Esophagus squamous epithelium (tissue), 5 donors: ENCODE results near the gene OR7D2. TPM values are rescaled to one million over a fixed set of nuclear protein-coding genes. Genes with fewer than 3 reads are reported as not detected.

ENCODE experiments used
- DNase-seq: peaks from one replicate; lab custom pipeline; 2025; lab: John Stamatoyannopoulos, UW
- H3K27ac ChIP-seq, 4 donors: fragments of 200-600 bp; sonication (generic); one replicate each; pipeline ENCODE4 v1.5.1; 2016 to 2019; ENCODE audit warnings: mild to moderate bottlenecking in 1 of 4
- H3K27me3 ChIP-seq, 4 donors: fragments of 200-600 bp; sonication (generic); 1 replicate in 3 of 4; 2 replicates in 1 of 4; pipeline versions ENCODE4 v1.5.1 to v1.6.0; 2017 to 2021; ENCODE audit warnings: antibody characterized with exemption in 1 of 4
- H3K36me3 ChIP-seq, 3 donors: fragments of 200-600 bp; sonication (generic); one replicate each; pipeline ENCODE4 v1.5.1; 2016 to 2019
- H3K4me1 ChIP-seq, 3 donors: fragments of 200-600 bp; sonication (generic); one replicate each; pipeline ENCODE4 v1.5.1; 2017 to 2019
- H3K4me3 ChIP-seq, 4 donors: fragments of 200-600 bp; sonication (generic); 1 replicate in 3 of 4; 2 replicates in 1 of 4; pipeline ENCODE4 v1.5.1; 2016 to 2019; ENCODE audit warnings: mild to moderate bottlenecking in 2 of 4, moderate library complexity in 1 of 4
- H3K9me3 ChIP-seq, 3 donors: fragments of 200-600 bp; sonication (generic); one replicate each; pipeline ENCODE4 v1.5.1; 2016 to 2019
- POLR2A ChIP-seq, 4 donors: fragments of 450-650 bp; IDR thresholded peaks; one replicate each; pipeline ENCODE4 v1.6.1; 2017; ENCODE audit warnings: antibody characterized with exemption in 4 of 4, mild to moderate bottlenecking in 4 of 4, moderate library complexity in 3 of 4
- WGBS, 2 donors: methylation state at CpG; one replicate each; pipeline ENCODE4 v1.1.5; 2018; 5-methylcytosine and 5-hydroxymethylcytosine counted together
- intact Hi-C: fragments of 100-400 bp; cut with DNase I; formaldehyde crosslinking; loops from one replicate; pipeline ENCODE4 v1.15.0; 2022
- total RNA-seq, 4 donors: library from RNA; depleted of rRNA; stranded (reverse); fragments of >200 nt; gene quantifications; one replicate each; pipeline ENCODE4 v1.1.0, GENCODE V29; 2016
- TF ChIP-seq, protein P1 (sequence below), 6 experiments: fragments of 450-650 bp in 4 of 6; fragments of 200-600 bp in 2 of 6; sonication (generic) in 2 of 6; IDR thresholded peaks; one replicate each; pipeline ENCODE4 v1.5.1; 2016 to 2019; ENCODE audit warnings: antibody characterized with exemption in 6 of 6, mild to moderate bottlenecking in 4 of 6, moderate library complexity in 4 of 6
- donor health status: DM: yes; HTN: yes; CAD: no.

Gene OR7D2
- total RNA-seq, 4 donors from 2014 or later: 0.59 TPM; not detected in 3

DNA sequence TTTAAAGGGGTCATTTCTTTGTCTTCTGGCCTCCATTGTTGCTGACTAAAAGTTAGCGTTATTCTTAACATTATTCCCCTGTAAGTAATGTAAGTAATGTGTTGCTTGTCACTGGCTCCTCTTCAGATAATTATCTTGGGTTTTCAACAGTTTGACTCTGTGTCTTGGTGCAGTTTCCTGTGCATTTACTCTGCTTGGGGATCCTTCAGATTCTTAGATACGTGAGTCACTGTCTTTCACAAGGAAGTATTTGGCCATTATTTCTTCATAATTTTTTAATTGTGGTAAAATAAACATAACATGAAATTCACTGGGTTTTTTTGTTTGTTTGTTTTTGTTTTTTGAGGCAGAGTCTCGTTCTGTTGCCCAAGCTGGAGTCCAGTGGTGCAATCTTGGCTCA, 13.5 kb upstream of the OR7D2 start:
- TF ChIP-seq, protein P1, sequence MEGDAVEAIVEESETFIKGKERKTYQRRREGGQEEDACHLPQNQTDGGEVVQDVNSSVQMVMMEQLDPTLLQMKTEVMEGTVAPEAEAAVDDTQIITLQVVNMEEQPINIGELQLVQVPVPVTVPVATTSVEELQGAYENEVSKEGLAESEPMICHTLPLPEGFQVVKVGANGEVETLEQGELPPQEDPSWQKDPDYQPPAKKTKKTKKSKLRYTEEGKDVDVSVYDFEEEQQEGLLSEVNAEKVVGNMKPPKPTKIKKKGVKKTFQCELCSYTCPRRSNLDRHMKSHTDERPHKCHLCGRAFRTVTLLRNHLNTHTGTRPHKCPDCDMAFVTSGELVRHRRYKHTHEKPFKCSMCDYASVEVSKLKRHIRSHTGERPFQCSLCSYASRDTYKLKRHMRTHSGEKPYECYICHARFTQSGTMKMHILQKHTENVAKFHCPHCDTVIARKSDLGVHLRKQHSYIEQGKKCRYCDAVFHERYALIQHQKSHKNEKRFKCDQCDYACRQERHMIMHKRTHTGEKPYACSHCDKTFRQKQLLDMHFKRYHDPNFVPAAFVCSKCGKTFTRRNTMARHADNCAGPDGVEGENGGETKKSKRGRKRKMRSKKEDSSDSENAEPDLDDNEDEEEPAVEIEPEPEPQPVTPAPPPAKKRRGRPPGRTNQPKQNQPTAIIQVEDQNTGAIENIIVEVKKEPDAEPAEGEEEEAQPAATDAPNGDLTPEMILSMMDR (IDR thresholded peaks at IDR 0.05): no peak
- no peak for TF ChIP-seq POLR2A (IDR thresholded peaks at IDR 0.05)
- no peak for DNase-seq
- H3K27ac ChIP-seq: no peak overlapping the region
- no peak overlapping the region for H3K4me3 ChIP-seq
- no peaks in the 10 kb centered on the region for H3K4me1 ChIP-seq
- 84 to 97% methylated on average over 3 of the region's 3 CpGs for WGBS, 2 donors
- H3K36me3 ChIP-seq: peaks cover 28 to 79% (median 33%) of the 10 kb centered on the region in 3 donors
- no peaks in the 10 kb centered on the region for H3K27me3 ChIP-seq
- intact Hi-C loops: no loop called here
- H3K9me3 ChIP-seq: peaks cover 0 to 44% (median 11%) of the 10 kb centered on the region in 3 donors

DNA sequence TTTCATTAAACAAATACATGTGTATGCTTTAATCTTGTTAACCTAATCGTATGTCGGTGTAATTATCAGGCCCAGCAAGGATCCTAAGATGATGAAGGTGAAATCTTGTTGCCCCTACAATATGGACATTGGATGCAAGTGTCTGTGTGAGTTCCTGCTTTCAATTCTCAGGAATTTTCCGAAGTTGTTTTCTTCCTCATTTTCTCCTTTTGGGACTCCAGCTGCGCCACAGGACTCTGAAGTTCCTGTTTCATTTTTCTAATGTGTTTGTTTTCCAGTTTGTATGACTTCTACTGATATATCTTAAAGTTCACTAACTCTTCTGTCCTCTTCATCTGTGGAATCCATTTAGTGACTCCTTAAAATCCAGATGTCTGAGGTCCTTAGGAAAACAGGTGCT, 11.9 kb upstream of the OR7D2 start:
- 93 to 100% methylated on average over 4 of the region's 4 CpGs for WGBS, 2 donors
- H3K4me1 ChIP-seq: no peaks in the 10 kb centered on the region
- intact Hi-C loops: no loop called here
- TF ChIP-seq, protein P1 (IDR thresholded peaks at IDR 0.05): no peak
- no peak for TF ChIP-seq POLR2A (IDR thresholded peaks at IDR 0.05)
- H3K27me3 ChIP-seq: no peaks in the 10 kb centered on the region
- peaks cover 12 to 63% (median 17%) of the 10 kb centered on the region in 3 donors for H3K36me3 ChIP-seq
- H3K4me3 ChIP-seq: no peak overlapping the region
- no peak for DNase-seq
- H3K27ac ChIP-seq: no peak overlapping the region
- H3K9me3 ChIP-seq: peaks cover 0 to 31% (median 0%) of the 10 kb centered on the region in 3 donors

DNA sequence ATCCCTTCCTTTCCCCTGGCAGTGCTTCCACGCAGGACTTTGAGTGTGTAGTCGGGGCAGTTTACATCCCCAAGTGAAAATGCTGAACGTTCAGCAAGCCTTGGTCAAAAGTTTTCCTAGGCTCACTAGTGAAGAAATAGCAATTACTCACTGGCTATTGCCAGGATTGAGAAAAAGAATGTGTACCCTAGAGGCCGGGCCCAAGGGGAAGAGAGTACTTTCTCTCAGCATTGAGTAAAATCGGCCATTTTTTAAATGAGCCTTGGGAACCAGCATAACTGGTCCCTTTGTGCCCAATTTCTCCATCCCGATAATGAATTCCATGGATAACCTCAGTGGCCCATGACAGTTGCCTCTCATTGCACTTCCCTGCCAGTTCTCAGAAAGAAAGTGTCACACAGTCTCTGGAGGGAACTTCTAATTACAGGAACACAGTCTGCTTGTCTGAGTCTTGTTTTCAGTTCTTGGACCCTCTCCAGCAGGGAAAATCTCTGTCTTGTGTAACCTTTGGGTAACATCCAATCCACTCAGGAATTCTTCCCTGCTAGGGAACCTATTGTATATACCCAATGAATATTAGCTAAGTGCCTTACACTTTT, 7.3 kb upstream of the OR7D2 start:
- peaks cover 0 to 16% (median 0%) of the 10 kb centered on the region in 3 donors for H3K36me3 ChIP-seq
- WGBS, 2 donors: 86 to 87% methylated on average over 4 to 6 of the region's 6 CpGs
- H3K27ac ChIP-seq: no peak overlapping the region
- DNase-seq: no peak
- H3K27me3 ChIP-seq: no peaks in the 10 kb centered on the region
- no peaks in the 10 kb centered on the region for H3K4me1 ChIP-seq
- TF ChIP-seq, protein P1 (IDR thresholded peaks at IDR 0.05): no peak
- TF ChIP-seq POLR2A (IDR thresholded peaks at IDR 0.05): no peak
- intact Hi-C loops: no loop called here
- no peak overlapping the region for H3K4me3 ChIP-seq
- H3K9me3 ChIP-seq: peaks cover 0 to 8% (median 0%) of the 10 kb centered on the region in 3 donors

DNA sequence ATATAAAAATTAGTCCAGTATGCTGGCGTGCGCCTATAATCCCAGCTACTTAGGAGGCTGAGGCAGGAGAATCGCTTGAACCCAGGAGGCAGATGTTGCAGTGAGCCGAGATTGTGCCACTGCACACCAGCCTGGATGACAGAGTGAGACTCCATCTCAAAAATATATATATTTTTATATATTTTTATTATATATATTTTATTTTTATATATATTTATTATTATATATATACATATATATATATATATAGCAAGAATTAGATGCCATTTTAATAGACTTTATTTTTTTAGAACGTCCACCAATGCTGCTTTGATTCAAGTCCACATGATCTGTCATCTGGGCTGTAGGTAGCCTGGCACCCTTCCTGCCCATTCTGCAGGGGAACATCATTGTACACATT, 3.5 kb upstream of the OR7D2 start:
- intact Hi-C loops: no loop called here
- no peak overlapping the region for H3K27ac ChIP-seq

DNA sequence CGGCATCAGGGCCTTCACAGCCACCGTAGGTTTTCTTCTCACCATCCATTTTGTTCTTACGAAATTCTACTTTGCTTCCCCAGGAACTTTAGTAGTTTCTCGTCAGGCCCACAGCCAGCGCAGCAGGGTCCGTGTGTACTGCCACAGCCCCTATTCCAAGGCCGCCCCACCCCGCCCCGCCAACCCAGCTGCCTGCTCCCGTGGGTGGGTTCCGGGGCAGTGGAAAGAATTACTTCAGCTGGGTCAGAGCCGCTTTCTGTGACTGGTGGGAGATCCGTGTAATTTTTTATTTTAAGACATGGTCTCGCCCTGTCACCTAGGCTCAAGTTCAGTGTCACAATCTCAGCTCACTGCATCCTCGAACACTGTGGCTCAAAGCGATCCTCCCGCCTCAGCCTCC, 4.2 kb downstream of the OR7D2 start:
- Histone ChIP-seq H3K9me3 (no peaks in the 10 kb centered on the region), H3K36me3 (no peaks in the 10 kb centered on the region), H3K4me3 (no peak overlapping the region), H3K27me3 (no peaks in the 10 kb centered on the region), H3K27ac (no peak overlapping the region), H3K4me1 (no peaks in the 10 kb centered on the region)
- 95% methylated on average over 15 of the region's 17 CpGs for WGBS, 2 donors
- intact Hi-C loops: no loop called here
- DNase-seq: no peak
- TF ChIP-seq, protein P1 (IDR thresholded peaks at IDR 0.05): no peak
- no peak for TF ChIP-seq POLR2A (IDR thresholded peaks at IDR 0.05)

More for the DNA sequence above, 3.5 kb upstream of the OR7D2 start:
- Histone ChIP-seq H3K4me3 (no peak overlapping the region), H3K9me3 (peaks cover 0 to 8% (median 0%) of the 10 kb centered on the region in 3 donors), H3K36me3 (no peaks in the 10 kb centered on the region), H3K27me3 (no peaks in the 10 kb centered on the region), H3K4me1 (no peaks in the 10 kb centered on the region)
- 92 to 93% methylated on average over 5 of the region's 5 CpGs for WGBS, 2 donors
- TF ChIP-seq, protein P1 (IDR thresholded peaks at IDR 0.05): no peak
- no peak for TF ChIP-seq POLR2A (IDR thresholded peaks at IDR 0.05)
- no peak for DNase-seq
